C4-2B (cell line): ENCODE data around the gene CASP10.

Source experiments
- ZFX ChIP-seq: fragments of 450-650 bp; IDR thresholded peaks from 2 replicates; pipeline ENCODE4 v1.6.1; 2017
- TF ChIP-seq, protein P1 (sequence below): fragments of 450-650 bp; conservative IDR thresholded peaks from 2 replicates; pipeline ENCODE4 v1.5.1; 2017; ENCODE audit warnings: mild to moderate bottlenecking

DNA sequence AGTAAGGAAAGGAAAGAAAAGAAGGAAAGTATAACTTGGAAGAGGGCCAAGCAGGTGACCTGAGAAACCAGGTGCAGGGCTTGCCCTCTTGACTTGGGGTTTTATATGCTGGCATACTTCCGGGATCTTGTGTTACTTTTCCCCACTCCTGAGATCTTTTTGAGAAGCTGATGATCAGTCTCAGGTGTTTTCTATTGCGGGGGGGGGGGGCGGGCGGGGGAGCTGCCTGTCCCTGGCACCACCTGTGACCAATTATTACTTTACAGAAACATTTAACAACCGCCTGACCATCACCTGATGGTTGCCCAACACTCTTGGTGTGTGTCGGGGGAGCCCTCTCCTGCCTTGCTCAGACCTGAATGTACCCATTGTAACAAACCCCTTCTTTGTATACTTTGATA, 6.9 kb upstream of the CASP10 start:
- TF ChIP-seq, protein P1, sequence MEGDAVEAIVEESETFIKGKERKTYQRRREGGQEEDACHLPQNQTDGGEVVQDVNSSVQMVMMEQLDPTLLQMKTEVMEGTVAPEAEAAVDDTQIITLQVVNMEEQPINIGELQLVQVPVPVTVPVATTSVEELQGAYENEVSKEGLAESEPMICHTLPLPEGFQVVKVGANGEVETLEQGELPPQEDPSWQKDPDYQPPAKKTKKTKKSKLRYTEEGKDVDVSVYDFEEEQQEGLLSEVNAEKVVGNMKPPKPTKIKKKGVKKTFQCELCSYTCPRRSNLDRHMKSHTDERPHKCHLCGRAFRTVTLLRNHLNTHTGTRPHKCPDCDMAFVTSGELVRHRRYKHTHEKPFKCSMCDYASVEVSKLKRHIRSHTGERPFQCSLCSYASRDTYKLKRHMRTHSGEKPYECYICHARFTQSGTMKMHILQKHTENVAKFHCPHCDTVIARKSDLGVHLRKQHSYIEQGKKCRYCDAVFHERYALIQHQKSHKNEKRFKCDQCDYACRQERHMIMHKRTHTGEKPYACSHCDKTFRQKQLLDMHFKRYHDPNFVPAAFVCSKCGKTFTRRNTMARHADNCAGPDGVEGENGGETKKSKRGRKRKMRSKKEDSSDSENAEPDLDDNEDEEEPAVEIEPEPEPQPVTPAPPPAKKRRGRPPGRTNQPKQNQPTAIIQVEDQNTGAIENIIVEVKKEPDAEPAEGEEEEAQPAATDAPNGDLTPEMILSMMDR: no peak
- TF ChIP-seq ZFX: no peak
